CD14-positive monocyte (primary cell): ENCODE data around the gene PARD6G. TPM values are rescaled to one million over a fixed set of nuclear protein-coding genes. Genes with fewer than 3 reads are reported as not detected.

Experiments
- DNase-seq, 3 donors: peaks; one replicate each; pipeline ENCODE4 v3.0.0-alpha.2; 2011 to 2022
- H2AFZ ChIP-seq: 2 replicates; pipeline ENCODE4 v1.6.0; 2012; ENCODE audit warnings: mild to moderate bottlenecking, low read depth, low read length, inconsistent platforms; ENCODE audit not compliant: insufficient read depth, poor library complexity, severe bottlenecking
- H3K27ac ChIP-seq, 2 donors: 1 replicate in 1 of 2; 2 replicates in 1 of 2; pipeline ENCODE4 v1.5.1; 2012 to 2013; ENCODE audit warnings: low read length in 2 of 2, control low read depth in 1 of 2, inconsistent platforms in 1 of 2, low read depth in 1 of 2, mild to moderate bottlenecking in 1 of 2
- H3K27me3 ChIP-seq, 2 donors: one replicate each; pipeline versions ENCODE4 v1.6.0 to v1.6.1; 2011 to 2013; ENCODE audit warnings: low read length in 2 of 2; ENCODE audit not compliant: control insufficient read depth in 2 of 2, insufficient read depth in 2 of 2
- H3K36me3 ChIP-seq, 2 donors: replicated peaks in 1 of 2; 1 replicate in 1 of 2; 2 replicates in 1 of 2; pipeline versions ENCODE4 v1.5.1 to v1.6.1; 2012 to 2013; ENCODE audit warnings: low read length in 2 of 2, control low read depth in 1 of 2, inconsistent platforms in 1 of 2, mild to moderate bottlenecking in 1 of 2; ENCODE audit not compliant: insufficient read depth in 2 of 2, control insufficient read depth in 1 of 2
- H3K4me1 ChIP-seq, 2 donors: 1 replicate in 1 of 2; 2 replicates in 1 of 2; pipeline versions ENCODE4 v1.5.1 to v1.6.1; 2012 to 2013; ENCODE audit warnings: low read length in 2 of 2, control low read depth in 1 of 2, inconsistent platforms in 1 of 2, mild to moderate bottlenecking in 1 of 2, moderate library complexity in 1 of 2; ENCODE audit not compliant: insufficient read depth in 2 of 2, control insufficient read depth in 1 of 2
- H3K4me2 ChIP-seq: replicated peaks from 2 replicates; pipeline ENCODE3; 2012; ENCODE audit warnings: low read length, moderate library complexity, mild to moderate bottlenecking; ENCODE audit not compliant: poor library complexity, severe bottlenecking; ENCODE audit errors: extremely low read depth
- H3K4me3 ChIP-seq, 3 experiments: fragments of 200-600 bp in 1 of 3; sonication (generic) in 1 of 3; replicated peaks in 1 of 3; 1 replicate in 2 of 3; 2 replicates in 1 of 3; pipeline ENCODE4 v1.5.1; 2011 to 2013; ENCODE audit warnings: low read length in 3 of 3, mild to moderate bottlenecking in 3 of 3, control low read depth in 2 of 3, low read depth in 2 of 3, inconsistent platforms in 1 of 3, moderate library complexity in 1 of 3
- H3K79me2 ChIP-seq: 2 replicates; pipeline ENCODE4 v1.6.0; 2012; ENCODE audit warnings: mild to moderate bottlenecking, control low read depth, inconsistent platforms, low read length, moderate library complexity; ENCODE audit not compliant: insufficient read depth
- H3K9ac ChIP-seq: 2 replicates; pipeline ENCODE4 v1.6.0; 2017; ENCODE audit warnings: low read length, mild to moderate bottlenecking; ENCODE audit not compliant: insufficient read depth, poor library complexity, severe bottlenecking
- H3K9me3 ChIP-seq, 2 donors: replicated peaks in 1 of 2; 1 replicate in 1 of 2; 2 replicates in 1 of 2; pipeline versions ENCODE4 v1.5.1 to v1.6.1; 2012 to 2013; ENCODE audit warnings: low read length in 2 of 2, control low read depth in 1 of 2; ENCODE audit not compliant: control insufficient read depth in 1 of 2, insufficient read depth in 1 of 2
- H4K20me1 ChIP-seq: 2 replicates; pipeline ENCODE4 v1.6.0; 2012; ENCODE audit warnings: mild to moderate bottlenecking, low read length, control low read depth, moderate library complexity; ENCODE audit not compliant: insufficient read depth
- H3K27ac Mint-ChIP-seq, 7 donors: one replicate each; pipeline ENCODE4 v1.8.0; 2020; ENCODE audit warnings: mild to moderate bottlenecking in 7 of 7, mixed read lengths in 7 of 7, moderate library complexity in 6 of 7, inconsistent platforms in 2 of 7
- H3K27me3 Mint-ChIP-seq, 3 donors: one replicate each; pipeline ENCODE4 v1.8.0; 2021 to 2022; ENCODE audit warnings: low read depth in 3 of 3, mild to moderate bottlenecking in 3 of 3, mixed read lengths in 3 of 3, moderate library complexity in 3 of 3, inconsistent platforms in 1 of 3
- H3K36me3 Mint-ChIP-seq, 2 donors: one replicate each; pipeline ENCODE4 v1.8.0; 2020; ENCODE audit warnings: mixed read lengths in 2 of 2, inconsistent platforms in 1 of 2, mild to moderate bottlenecking in 1 of 2
- H3K4me1 Mint-ChIP-seq: one replicate; pipeline ENCODE4 v1.8.0; 2020; ENCODE audit warnings: mild to moderate bottlenecking, mixed read lengths
- H3K4me3 Mint-ChIP-seq, 2 donors: one replicate each; pipeline ENCODE4 v1.8.0; 2020; ENCODE audit warnings: mild to moderate bottlenecking in 2 of 2, mixed read lengths in 2 of 2, moderate library complexity in 1 of 2
- H3K9me3 Mint-ChIP-seq, 7 donors: one replicate each; pipeline ENCODE4 v1.8.0; 2020 to 2022; ENCODE audit warnings: mixed read lengths in 7 of 7, mild to moderate bottlenecking in 6 of 7, moderate library complexity in 6 of 7, inconsistent platforms in 2 of 7
- CTCF ChIP-seq: fragments of 200-600 bp; IDR thresholded peaks from one replicate; pipeline ENCODE4 v1.8.0; 2022; ENCODE audit warnings: antibody characterized with exemption, mild to moderate bottlenecking
- WGBS: methylation state at CpG from one replicate; pipeline ENCODE4 v1.1.5; 2013; ENCODE audit warnings: missing lambda C conversion rate; ENCODE audit not compliant: insufficient coverage; 5-methylcytosine and 5-hydroxymethylcytosine counted together
- intact Hi-C, 2 donors: fragments of 100-400 bp; cut with micrococcal nuclease; formaldehyde crosslinking; loops; one replicate each; pipeline versions ENCODE4 v1.15.0 to v1.15.1; 2023
- polyA plus RNA-seq, 3 donors: library from polyadenylated mRNA; depleted of rRNA in 1 of 3; unstranded in 2 of 3; stranded (reverse) in 1 of 3; fragments of 300-500 nt in 2 of 3; fragments of >200 nt in 1 of 3; fragmentation: Illumina TruSeq in 2 of 3; gene quantifications; 1 replicate in 2 of 3; 2 replicates in 1 of 3; pipeline ENCODE4 v1.2.3, GENCODE V29; 2012 to 2021

The PARD6G gene
- polyA plus RNA-seq, 3 donors: not detected

GRCh38 chr18:80244956-80245730 lies 2.2 kb downstream of the PARD6G start:
- peaks cover 0 to 6% (median 2%) of the 10 kb centered on the region in 7 donors for H3K9me3 Mint-ChIP-seq
- Histone ChIP-seq H4K20me1 (no peaks in the 10 kb centered on the region), H3K79me2 (no peaks in the 10 kb centered on the region), H3K4me3 (no peak overlapping the region), H3K4me1 (peaks cover 6 to 7% of the 10 kb centered on the region in 2 donors), H3K27me3 (peaks cover 16 to 41% of the 10 kb centered on the region in 2 donors), H3K9ac (no peak overlapping the region), H3K4me2 (no peak overlapping the region), H3K36me3 (no peaks in the 10 kb centered on the region), H3K9me3 (peaks cover 0 to 4% of the 10 kb centered on the region in 2 donors), H2AFZ (no peak overlapping the region), H3K27ac (no peak overlapping the region)
- no peak overlapping the region for H3K27ac Mint-ChIP-seq
- intact Hi-C loops: no loop called here
- peaks cover 29 to 43% (median 36%) of the 10 kb centered on the region in 3 donors for H3K27me3 Mint-ChIP-seq
- peak overlapping the region in 1 of 2 donors; percentile 88 for H3K4me3 Mint-ChIP-seq
- DNase-seq: no peak
- H3K36me3 Mint-ChIP-seq: peaks cover 0 to 1% of the 10 kb centered on the region in 2 donors
- peaks cover 5% of the 10 kb centered on the region for H3K4me1 Mint-ChIP-seq
- 93% methylated on average over 5 of the region's 10 CpGs for WGBS
- no peak for TF ChIP-seq CTCF

- Histone ChIP-seq H3K4me2 (no peak overlapping the region), H3K9me3 (peaks cover 0 to 4% of the 10 kb centered on the region in 2 donors), H3K79me2 (no peaks in the 10 kb centered on the region), H3K27me3 (peaks cover 16 to 41% of the 10 kb centered on the region in 2 donors), H3K4me1 (peaks cover 6 to 7% of the 10 kb centered on the region in 2 donors), H3K4me3 (no peak overlapping the region), H2AFZ (no peak overlapping the region), H3K36me3 (no peaks in the 10 kb centered on the region), H3K27ac (no peak overlapping the region), H4K20me1 (no peaks in the 10 kb centered on the region), H3K9ac (no peak overlapping the region)
- Mint-ChIP-seq H3K4me1 (peaks cover 5% of the 10 kb centered on the region), H3K9me3 (peaks cover 0 to 6% (median 2%) of the 10 kb centered on the region in 7 donors), H3K27ac (no peak overlapping the region), H3K27me3 (peaks cover 29 to 46% (median 36%) of the 10 kb centered on the region in 3 donors), H3K36me3 (peaks cover 0 to 1% of the 10 kb centered on the region in 2 donors), H3K4me3 (no peak overlapping the region)
- TF ChIP-seq CTCF: no peak
- intact Hi-C loops: no loop called here
- DNase-seq: no peak
- WGBS: 100% methylated on average over 1 of the region's 6 CpGs
These were observed 3.1 kb downstream of the PARD6G start for GRCh38 chr18:80244167-80244566.
